H1 (cell line): ENCODE data around the gene RDH14.

Experiments used
- ATF3 ChIP-seq: IDR thresholded peaks from 2 replicates; pipeline ENCODE4 v1.6.1; 2011; ENCODE audit warnings: low read depth, mild to moderate bottlenecking, low read length; ENCODE audit not compliant: insufficient read depth
- CEBPB ChIP-seq: IDR thresholded peaks from 2 replicates; pipeline ENCODE4 v1.6.1; 2012; ENCODE audit warnings: low read depth, low read length
- CTCF ChIP-seq, 3 experiments: IDR thresholded peaks; 1 replicate in 2 of 3; 2 replicates in 1 of 3; pipeline versions ENCODE4 v1.5.1 to v1.6.1; 2011; ENCODE audit warnings: low read length in 3 of 3, mild to moderate bottlenecking in 3 of 3, inconsistent platforms in 2 of 3, low read depth in 1 of 3, moderate library complexity in 1 of 3; ENCODE audit not compliant: insufficient read depth in 1 of 3; ENCODE audit errors: control extremely low read depth in 1 of 3
- MAX ChIP-seq: IDR thresholded peaks from 2 replicates; pipeline ENCODE4 v1.6.1; 2012; ENCODE audit warnings: inconsistent platforms
- POLR2A ChIP-seq, 2 experiments: IDR thresholded peaks; 1 replicate in 1 of 2; 2 replicates in 1 of 2; pipeline ENCODE4 v1.6.1; 2011; ENCODE audit warnings: low read depth in 2 of 2, low read length in 2 of 2, mild to moderate bottlenecking in 2 of 2; ENCODE audit errors: control extremely low read depth in 1 of 2
- RAD21 ChIP-seq, 2 experiments: IDR thresholded peaks in 1 of 2; conservative IDR thresholded peaks in 1 of 2; 2 replicates each; pipeline ENCODE4 v1.6.1; 2011; ENCODE audit warnings: low read depth in 2 of 2, low read length in 2 of 2, improper control_type of control experiment in 1 of 2, inconsistent platforms in 1 of 2, mild to moderate bottlenecking in 1 of 2, moderate library complexity in 1 of 2
- RFX5 ChIP-seq: IDR thresholded peaks from 2 replicates; pipeline ENCODE4 v1.6.1; 2011; ENCODE audit warnings: low read depth, low read length, improper control_type of control experiment, borderline replicate concordance

- TF ChIP-seq ATF3 = no peak
- TF ChIP-seq RFX5 = no peak
- no peak for TF ChIP-seq CTCF (IDR thresholded peaks at IDR 0.05; ENCODE audit: control extremely low read depth in 1 of 3, insufficient read depth in 1 of 3, low read depth in 1 of 3, low read length in 3 of 3)
- no peak for TF ChIP-seq MAX
- TF ChIP-seq POLR2A (IDR thresholded peaks at IDR 0.05; ENCODE audit: control extremely low read depth in 1 of 2, low read depth in 2 of 2, low read length in 2 of 2) = no peak
- no peak for TF ChIP-seq CEBPB
- no peak for TF ChIP-seq RAD21 (IDR thresholded peaks at IDR 0.05 in 1 of 2, conservative IDR thresholded peaks at IDR 0.05 in 1 of 2; ENCODE audit: low read depth in 2 of 2, low read length in 2 of 2)
Observed at GRCh38 chr2:18585526-18585925, 25.1 kb upstream of the RDH14 start.
